ENCODE results near the gene SNX20.

DNA sequence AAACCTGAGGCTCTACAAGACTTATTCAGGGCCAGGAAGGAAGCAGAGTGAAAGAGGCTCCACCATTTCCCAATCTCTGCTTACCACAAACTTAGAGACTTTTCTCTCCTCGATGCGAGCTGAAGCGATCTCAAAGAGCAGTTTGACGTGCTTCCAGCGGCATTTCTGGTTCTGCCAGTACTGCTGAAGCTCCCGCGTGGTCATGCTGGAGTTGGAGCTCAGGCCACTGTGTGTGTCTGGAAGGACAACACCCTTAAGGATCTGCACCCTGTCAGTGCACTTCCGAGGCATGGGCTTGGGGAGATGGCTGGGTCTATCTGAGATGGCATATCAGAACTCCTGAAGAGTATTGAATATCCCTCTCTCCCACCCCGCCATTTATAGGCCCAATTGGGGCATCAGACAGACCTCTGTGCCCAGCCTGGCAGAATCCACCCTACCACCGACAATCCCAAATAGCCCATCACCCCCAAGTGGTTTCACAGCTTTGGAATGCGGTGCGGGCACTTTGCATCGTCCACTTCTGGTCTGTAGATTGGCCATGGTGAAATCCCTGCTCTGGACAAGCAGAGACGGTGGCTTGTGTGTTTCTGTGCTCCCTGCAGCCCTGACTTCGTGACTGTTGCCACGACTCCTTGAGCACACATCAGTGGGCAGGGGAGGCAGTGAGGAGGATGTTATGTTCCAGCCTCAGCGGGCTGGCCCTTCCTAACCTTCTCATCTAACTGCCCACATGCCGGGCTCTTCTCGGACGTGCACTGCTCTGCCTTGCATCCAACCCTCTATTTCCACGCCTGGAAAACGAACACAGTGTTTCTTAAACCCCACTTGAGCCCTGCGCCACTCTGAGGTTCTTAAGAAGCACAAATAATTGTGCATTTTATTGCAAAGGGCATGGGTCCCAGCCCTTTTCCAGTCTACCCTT is 5.2 kb downstream of the SNX20 start:
- TF ChIP-seq CTCF (IDR thresholded peaks at IDR 0.05) (no peak), ZFX (IDR thresholded peaks at IDR 0.05; ENCODE audit: borderline replicate concordance) (no peak)

Measured in 22Rv1 (cell line).